Right lung (tissue), 5 donors: ENCODE results near the gene MTRFR. TPM values are rescaled to one million over a fixed set of nuclear protein-coding genes. Genes with fewer than 3 reads are reported as not detected.
"Not testable (repeated sequence)": the region's sequence is repeated elsewhere in the genome, so short reads cannot be mapped to it uniquely, and the experiment has no call there.

Experiments
- DNase-seq, 2 donors: peaks; one replicate each; pipeline ENCODE4 v3.0.0-alpha.2; 2013
- polyA plus RNA-seq, 5 donors: library from polyadenylated mRNA; unstranded; fragments of 120-200 nt; gene quantifications; one replicate each; pipeline versions ENCODE4 v1.2.1 to v1.2.3, GENCODE V29; 2013; ENCODE audit warnings: inconsistent platforms in 1 of 5, low replicate concordance in 1 of 5; ENCODE audit not compliant: insufficient read length in 5 of 5, insufficient read depth in 1 of 5

The MTRFR gene
- polyA plus RNA-seq, 5 donors: 24.5 to 26.2 (median 25.8) TPM

DNA sequence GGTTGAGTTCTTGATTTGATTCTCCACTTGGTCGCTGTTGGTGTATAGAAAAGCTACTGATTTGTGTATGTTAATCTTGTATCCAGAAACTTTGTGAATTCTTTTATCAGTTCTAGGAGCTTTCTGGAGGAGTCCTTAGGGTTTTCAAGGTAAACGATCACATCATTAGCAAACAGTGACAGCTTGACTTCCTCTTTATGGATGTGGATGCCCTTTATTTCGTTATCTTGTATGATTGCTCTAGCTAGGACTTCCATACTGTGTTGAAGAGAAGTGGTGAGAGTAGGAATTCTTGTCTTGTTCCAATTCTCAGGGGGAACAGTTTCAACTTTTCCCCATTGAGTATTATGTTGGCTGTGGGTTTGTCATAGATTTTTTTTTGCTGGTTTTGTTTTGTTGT, 12.4 kb downstream of the MTRFR start:
- no peak for DNase-seq

DNA sequence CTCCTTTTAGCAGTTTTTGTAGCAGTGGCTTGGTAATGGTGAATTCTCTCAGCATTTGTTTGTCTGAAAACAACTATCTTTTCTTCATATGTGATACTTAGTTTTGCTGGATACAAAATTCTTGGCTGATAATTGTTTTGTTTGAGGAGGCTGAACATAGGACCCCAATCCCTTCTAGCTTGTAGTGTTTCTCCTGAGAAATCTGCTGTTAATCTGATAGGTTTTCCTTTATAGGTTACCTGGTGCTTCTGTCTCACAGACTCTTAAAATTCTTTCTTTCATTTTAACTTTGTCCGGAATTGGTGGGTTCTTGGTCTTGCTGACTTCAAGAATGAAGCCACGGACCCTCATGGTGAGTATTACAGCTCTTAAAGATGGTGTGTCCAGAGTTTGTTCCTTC, 14.9 kb downstream of the MTRFR start:
- not testable (repeated sequence) for DNase-seq

DNA sequence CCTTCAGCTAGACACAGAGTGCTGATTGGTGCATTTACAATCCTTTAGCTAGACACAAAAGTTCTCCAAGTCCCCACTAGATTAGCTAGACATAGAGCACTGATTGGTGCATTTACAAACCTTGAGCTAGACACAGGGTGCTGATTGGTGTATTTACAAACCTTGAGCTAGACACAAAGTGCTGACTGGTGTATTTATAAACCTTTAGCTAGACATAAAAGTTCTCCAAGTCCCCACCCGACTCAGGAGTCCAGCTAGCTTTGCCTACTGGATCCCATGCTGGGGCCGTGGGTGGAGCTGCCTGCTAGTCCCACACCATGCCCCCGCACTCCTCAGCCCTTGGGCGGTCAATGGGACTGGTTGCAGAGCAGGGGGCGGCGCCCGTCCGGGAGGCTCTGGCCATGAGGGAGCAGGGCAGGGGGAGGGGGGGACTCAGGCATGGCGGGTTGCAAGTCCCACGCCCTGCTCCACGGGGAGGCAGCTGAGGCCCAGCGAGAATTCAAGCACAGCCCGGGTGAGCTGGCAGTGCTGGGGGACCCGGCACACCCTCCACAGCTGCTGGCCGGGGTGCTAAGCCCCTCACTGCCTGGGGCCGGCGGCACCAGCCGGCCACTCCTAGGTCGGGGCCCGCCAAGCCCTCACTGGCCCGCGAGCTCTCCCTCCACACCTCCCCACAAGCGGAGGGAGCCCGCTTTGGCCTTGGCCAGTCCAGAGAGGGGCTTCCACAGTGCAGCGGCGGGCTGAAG, 15.9 kb downstream of the MTRFR start:
- not testable (repeated sequence) for DNase-seq

DNA sequence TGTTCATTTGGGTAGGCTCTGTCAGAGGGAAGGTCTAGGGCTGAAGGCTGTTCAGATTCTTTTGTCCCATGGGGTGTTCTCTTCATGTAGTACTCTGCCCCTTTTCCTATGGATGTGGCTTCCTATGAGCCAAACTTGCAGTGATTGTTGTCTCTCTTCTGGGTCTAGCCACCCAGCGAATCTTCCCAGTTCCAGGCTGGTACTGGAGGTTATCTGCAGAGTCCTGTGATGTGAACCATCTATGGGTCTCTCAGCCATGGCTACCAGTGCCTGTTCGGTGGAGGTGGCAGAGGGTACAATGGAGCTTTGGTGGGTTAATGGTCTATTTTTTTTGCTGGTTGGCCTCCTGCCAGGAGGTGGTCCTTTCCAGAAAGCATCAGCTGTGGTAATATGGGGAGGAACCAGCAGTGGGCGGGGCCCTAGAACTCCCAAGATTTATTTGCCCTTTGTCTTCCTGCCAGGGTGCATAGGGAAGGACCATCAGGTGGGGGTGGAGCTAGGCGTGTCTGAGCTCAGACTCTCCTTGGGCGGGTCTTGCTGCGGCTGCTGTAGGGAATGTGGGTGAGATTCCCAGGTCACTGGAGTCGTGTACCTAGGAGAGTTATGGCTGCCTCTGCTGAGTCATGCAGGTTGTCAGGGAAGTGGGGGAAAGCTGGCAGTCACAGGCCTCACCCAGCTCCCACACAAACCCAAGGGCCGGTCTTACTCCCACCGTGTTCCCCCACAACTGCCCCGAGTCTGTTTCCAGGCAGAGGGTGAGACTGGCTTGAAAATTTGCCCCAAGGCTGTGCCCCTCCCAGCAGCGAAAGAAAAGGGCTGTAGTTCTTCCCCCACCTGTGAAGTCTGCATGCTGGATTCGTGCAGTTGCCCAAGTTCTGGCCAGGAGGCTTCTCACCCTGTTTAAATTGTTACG, 17.5 kb downstream of the MTRFR start:
- DNase-seq: no peak

DNA sequence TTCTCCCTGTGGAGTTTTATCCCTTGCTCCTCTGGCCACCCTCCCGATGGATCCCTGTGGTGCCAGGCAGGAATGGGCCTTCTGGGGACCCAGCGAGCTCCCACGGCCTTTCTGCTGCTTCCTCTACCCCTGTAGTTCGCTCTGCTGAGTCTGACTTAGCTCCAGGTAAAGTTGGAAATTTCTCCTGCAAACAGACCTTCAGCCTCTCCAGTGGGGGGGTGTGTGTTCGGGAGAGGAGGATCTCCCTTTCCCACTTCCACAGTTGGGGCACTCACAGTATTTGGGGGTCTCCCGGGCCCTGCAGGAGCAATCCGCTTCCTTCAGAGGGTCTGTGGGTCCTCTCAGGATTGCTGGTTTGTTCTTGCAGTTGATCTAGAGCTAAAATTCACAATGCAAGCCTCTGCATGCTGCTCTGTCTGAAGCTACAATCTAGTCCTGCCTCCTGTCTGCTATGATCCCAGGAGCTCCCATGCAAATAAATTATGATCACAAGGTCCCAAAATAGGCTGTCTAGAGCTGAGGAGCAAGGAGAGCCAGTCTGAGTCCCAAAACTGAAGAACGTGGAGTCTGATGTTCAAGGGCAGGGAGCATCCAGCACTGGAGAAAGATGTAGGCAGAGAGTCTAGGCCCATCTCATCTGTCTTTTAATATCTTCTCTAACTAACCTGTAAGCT, 18.3 kb downstream of the MTRFR start:
- no peak for DNase-seq

DNA sequence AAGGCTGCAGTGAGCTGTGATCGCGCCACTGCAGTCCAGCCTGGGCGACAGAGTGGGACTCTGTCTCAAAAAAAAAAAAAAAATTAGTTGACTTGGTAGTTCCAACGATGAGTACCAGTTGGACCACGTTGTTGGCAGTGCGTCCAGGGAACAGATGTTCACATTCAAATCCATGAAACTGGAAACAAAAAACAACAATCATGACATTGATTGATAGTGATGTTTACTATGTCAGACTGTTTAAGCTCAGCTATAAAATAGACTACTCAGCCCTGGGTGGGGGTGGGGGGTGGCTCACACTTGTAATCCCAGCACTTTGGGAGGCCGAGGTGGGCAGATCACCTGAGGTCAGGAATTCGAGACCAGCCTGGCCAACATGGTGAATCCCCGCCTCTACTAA, 19.1 kb downstream of the MTRFR start:
- DNase-seq: not testable (repeated sequence)

DNA sequence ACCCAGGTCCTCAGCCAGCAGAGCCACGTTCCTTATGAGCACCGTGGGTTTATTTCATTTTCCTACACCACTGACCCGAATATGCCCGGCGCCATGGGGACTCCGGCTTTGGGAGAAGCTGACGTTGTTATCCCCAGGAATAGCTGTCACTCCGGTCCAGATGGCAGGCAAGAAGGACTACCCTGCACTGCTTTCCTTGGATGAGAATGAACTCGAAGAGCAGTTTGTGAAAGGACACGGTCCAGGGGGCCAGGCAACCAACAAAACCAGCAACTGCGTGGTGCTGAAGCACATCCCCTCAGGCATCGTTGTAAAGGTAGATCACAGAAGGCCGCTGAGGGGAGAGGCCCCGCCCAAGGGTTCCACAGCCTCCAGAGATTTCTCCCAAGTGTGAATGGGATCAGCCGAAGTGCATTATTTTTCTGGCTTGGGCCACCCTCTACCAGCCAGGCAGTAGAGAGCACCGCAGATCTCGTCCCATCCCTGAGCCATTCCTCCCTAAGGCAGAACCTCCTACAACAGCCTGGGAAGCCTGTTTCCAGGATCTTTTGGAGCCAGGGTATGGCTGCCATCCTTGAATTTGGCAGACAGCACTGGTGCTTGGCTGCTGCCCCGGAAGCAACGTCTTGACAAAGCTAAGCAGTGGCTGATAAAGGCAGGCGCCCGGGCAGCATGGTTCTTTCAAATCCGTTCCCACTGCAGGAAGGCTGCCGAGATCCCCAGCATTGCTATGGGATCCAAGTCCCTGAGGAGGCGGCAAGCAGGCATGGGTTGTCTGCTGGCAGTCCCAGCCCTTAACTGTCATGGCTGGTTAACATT, 20.6 kb downstream of the MTRFR start:
- DNase-seq: no peak

DNA sequence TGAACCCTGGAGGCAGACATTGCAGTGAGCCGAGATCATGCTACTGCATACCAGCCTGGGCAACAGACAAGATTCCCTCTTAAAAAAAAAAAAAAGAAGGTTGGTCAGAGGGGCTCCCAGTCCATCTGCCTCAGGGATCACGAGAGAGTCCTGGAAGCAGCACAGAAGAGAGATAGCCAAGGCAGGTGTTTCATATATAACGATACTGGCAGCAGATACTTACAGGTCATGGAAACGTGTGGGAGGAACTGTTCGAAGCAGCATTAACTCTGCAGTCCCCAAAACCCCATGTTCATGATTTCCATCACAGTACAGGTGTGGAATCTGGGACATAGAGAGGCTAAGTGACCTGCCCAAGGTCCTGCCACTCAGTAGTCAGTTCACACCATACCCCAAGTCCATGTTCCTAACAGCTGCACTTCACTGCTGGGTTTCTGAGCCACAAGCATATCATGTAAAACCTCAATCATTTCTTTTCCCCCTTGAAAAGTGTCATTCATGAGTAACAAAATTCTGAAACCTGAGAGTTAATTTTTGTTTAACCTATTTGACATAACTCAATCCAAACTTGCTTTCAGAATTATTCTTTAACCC, 21.7 kb downstream of the MTRFR start:
- no peak for DNase-seq

DNA sequence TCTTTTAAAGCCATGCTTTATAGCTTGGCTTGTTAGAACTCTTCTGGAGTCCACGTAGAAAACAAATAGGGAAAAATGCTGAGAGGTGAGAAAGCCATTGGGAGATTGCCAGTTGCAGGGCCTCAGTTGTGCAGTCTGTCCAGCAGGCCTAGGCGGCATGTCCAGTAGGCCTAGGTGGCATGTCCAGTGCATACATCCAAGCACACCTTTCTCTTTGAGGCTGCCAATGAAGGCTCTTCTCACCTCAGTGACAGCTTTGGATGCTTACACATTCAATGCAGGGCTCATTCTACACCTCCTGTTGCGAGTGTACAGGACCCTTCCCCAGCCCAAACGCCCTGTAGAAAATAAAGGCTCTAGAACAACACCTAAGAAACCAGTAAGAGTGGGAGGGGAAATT, 25.4 kb downstream of the MTRFR start:
- no peak for DNase-seq

DNA sequence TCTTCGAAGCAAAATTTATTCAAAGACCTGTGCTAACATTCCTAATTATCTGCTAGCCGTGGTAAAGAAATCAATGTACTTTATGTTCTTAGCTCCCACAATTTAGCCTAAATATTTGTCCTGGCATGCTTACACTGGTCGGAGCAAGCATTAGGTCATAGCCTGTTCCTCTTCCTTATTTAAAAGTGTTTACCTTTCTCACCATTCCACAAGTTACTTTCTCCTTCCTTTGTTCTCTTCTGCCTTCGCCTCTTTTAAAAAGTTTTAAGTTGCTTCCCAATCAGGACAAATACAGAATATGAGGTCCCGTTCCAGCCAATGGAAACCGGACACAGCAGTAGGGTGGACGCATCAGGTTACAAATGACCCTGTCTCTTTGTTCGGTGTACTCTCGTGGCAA, 26.8 kb downstream of the MTRFR start:
- no peak for DNase-seq

DNA sequence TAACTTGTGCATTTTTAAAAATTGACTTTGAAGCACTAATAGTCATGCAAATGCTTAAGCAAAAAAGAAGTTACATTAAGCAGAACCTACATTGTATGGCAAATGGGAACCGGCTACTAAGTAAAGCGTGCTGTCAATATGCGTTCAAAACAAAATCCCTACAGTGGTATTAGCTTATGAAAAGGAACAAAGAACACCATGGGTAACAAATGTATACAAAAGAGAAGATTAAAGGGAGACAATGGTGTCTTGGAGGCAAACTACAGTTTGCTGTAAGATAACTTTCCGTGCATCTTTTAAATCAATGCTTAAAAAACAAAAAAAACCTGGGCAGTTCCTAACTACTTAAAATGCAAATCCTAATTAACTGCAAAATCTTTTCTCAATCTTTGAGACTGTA, 28.0 kb downstream of the MTRFR start:
- DNase-seq: no peak

DNA sequence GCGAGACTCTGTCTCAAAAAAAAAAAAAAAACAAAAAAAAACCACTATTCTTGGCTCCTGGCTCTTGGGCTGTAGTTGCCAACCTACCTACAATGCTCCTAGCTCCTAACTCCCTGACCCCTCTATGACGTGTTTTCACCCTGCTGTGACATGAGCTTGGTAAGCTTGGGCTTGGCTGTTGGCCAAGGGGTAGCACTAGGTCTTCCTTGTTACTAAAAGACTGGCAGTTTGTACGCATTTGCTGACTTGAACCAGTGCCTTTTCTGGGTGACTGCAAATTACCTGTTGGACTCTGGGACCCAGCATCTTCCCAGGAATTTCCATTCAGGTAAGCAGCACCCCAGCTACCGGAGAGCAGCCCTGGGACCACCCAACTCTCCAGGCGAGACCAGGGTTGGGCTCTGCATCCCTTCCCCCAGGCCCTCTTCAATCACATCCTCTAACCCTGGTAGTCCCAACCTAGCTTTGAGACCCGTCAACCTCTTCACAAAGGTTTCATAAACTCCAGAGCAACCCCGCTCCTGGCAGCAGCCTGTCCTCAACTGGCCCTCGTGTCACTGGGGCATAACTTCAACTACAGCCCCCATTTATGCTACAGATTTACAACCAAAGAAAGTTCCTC, 30.1 kb downstream of the MTRFR start:
- DNase-seq: no peak

DNA sequence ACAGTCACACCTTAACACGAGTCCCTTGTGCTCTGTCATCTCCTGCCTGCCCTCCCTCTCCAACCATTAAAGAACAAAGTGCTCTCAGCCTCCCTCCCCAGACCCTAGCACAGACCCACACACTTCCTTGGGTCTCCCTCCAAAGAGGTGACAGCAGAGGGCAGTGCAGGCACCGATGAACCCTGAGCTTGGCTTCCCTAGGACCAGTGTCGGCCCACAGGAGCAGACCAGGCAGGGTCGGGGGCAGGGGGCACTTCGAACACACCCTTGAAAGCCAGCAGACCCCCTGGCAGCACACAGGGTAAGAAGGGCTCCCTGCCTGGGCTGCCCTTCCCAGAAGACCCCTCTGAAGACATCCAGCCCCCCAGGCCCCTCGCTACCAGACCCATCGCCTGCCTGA, 31.4 kb downstream of the MTRFR start:
- no peak for DNase-seq

DNA sequence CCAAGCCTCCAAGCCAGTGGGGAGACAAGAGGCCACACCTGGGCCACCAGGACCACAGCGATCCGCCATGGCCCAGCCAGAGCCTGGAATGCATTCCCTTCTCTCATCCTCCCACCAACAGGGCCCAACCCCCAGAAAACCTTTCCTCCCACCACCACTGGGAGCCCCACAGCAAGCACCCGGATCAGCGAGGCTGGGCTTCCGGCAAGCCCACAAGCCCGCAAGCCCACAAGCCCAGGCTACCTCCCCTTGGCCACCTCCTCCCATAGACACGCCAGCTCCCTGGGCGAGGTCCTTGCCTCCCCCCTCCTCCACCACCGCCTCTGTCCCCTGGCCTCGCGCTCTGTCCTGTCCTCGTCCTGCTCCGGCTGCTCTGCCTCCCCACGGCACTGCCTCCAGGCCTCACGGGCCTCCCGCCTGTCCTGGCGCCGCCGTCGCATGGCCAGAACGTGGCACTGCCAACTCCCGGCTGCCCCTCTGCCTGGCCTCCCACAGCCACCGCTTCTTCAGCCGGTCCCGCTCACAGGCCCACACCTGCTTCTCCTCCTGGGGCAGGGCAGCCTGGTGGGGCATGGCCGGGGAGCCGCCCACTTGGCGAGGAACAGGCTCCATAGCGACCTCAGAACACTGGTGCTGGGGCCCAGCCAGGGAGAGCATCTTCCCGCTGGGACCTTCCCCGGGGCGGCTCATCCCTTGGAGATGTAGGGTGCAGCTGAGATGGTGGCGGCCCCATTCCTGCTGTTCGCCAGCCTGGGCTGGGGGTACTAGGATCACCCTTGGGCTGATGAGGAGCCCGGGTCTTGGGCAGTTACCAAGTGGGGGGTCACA, 32.8 kb downstream of the MTRFR start:
- DNase-seq: no peak

DNA sequence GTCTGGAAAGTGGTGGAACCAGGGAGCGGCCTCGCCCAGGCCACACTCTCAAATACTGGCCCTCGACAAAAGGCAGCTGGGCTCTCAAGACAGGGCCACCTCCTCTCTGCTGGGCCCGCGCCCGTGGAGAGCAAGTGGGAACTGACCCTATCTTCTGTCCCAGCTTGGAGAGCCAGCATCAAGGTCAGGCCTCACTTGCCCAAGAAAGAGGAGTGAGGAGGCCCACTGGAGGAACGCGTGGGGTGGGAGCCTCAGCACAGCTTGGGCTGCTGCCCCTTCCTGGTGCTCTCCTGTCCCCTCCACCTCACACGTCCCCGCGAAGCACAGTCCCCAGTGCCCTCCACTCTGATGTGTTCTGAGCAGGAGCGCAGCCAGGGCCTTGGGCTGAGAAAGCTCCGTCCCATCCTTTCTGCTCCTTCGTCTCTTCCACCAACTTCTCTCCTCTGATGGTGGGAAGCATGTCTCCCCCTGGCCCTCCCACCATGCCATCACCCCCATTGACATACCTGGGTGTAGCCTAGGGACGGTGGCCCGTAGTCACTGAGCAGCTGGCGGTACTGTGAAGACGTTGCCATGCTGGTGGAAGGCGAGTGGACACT, 33.5 kb downstream of the MTRFR start:
- DNase-seq: no peak

DNA sequence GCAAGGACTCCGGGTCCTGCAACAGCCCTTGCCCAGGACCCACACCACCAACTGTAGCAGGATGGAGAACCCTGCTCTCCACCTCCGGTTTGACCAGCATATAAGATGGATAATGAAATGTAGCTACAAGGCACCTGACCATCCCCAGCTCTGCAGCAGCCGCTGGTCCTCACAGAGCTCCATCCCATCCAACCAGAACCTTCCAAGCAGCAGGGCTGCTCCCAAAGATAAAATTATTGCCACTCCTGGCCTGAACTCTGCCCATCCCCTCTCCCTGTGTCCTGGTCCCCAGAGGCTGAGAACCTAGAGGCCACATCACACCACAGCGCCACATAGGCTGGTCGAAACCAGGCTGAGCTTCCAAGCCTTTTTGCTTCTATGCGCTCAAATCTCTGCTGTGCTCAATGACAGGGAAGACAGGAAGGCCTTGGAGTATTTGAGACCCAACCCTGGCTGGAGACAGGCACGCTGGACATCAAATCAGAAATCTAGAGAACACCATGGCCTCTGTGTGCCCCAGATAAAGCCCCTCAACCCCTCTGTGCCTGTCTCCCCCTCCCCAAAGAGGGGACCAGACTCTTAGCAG, 34.2 kb downstream of the MTRFR start:
- DNase-seq: no peak

DNA sequence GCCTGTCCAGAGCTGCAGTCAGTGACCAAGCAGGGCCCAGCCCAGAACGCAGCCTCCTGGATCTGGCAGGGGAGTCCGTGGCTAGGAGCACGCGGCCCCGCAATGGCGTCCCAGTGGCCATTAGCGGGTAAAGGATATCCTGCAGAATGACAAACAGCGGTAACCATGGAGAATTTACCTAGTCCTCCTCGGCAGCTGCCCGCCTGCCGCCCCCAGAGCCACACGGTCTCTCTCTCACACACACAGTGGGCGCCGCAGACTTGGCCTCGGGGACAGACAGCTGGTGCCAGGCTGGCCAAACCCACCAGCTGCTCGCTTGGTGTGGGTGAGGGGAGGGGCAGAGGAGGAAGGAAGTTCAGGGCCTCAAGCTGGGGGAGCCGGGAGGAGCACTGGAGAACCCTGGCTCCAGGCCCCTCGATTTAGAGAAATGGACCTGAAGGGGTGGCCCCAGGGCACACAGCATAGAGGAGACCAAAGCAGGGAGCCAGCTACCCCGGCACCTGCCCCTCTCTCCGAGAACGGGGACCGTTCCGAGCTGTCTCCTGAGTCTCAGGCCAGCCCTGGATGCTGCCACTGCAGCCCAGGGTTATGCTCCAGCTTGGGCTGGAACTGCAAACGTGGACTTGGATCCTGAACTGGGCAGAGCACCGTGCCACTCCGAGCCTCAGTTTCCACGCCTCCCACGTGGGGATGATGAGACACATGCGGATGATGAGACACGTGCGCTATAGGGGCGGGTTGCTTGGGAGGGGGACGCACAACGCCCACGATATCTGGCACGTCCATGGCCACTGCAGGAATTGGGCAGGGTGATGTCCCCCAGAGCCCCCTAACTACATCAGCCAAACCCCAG, 35.0 kb downstream of the MTRFR start:
- peak in 1 of 2 donors; percentile 31 for DNase-seq

DNA sequence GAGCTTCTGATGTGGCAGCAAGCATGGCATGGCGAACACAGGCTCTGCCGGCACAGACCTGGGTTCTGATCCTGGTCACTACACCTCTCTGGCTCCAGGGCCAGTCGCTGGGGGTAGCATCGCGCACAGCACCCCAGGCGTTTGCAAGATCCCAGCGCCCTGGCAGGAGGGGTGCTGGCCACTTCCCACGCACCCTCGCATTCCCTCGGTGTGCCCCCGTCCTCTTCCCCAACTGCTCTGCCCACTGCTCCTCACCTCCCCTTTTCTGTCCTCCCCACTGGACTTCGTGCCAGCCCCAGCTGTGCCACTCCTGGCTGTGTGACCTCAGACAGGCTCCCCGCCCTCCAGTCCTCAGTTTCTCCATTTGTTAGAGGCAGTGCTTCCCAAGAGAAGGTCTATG, 35.6 kb downstream of the MTRFR start:
- DNase-seq: no peak
